Mucosa of descending colon (tissue), 3 donors: Measurements from ENCODE around the gene ST3GAL4. TPM values are rescaled to one million over a fixed set of nuclear protein-coding genes. Genes with fewer than 3 reads are reported as not detected.

ENCODE experiments used
- ATAC-seq: fragments of 200-7000 bp; cut with Tn5 transposase; one replicate; pipeline ENCODE4 v1.9.1; 2020; ENCODE audit warnings: mild to moderate bottlenecking, moderate library complexity
- DNase-seq, 3 donors: peaks; one replicate each; pipeline ENCODE4 v3.0.0-alpha.2; 2020
- H3K36me3 ChIP-seq: fragments of 200-600 bp; one replicate; pipeline ENCODE4 v1.8.0; 2021; ENCODE audit warnings: low read depth, mild to moderate bottlenecking
- H3K4me1 ChIP-seq: fragments of 200-600 bp; one replicate; pipeline ENCODE4 v1.8.0; 2021; ENCODE audit warnings: low read depth, mild to moderate bottlenecking
- H3K4me3 ChIP-seq: fragments of 200-600 bp; one replicate; pipeline ENCODE4 v1.8.0; 2021; ENCODE audit warnings: mild to moderate bottlenecking
- H3K9me3 ChIP-seq: fragments of 200-600 bp; one replicate; pipeline ENCODE4 v1.8.0; 2021; ENCODE audit warnings: mild to moderate bottlenecking
- intact Hi-C, 2 donors: fragments of 100-400 bp; cut with DNase I in 1 of 2; cut with micrococcal nuclease in 1 of 2; formaldehyde crosslinking; loops; one replicate each; pipeline versions ENCODE4 v1.11.0 to v1.11.1; 2022; cut with DNase I, micrococcal nuclease
- total RNA-seq, 3 donors: library from RNA; stranded (reverse); fragmentation: NEBNext Ultra II Directional in 2 of 3; extraction: Animal tissue kit (Norgen Biotek cat#: 25700) in 2 of 3; gene quantifications; one replicate each; pipeline versions ENCODE4 v1.2.1 to v1.2.4, GENCODE V29; 2021 to 2023
- TF ChIP-seq, protein P1 (sequence below): fragments of 200-600 bp; IDR thresholded peaks from one replicate; pipeline ENCODE4 v1.8.0; 2022; ENCODE audit warnings: antibody characterized with exemption, mild to moderate bottlenecking
- donor health status: DM: no; HTN: no; CAD: no; lungs with moderate emphysema.
- donor health status: DM: no; HTN: no; CAD: no.
- donor health status: DM: no; HTN: yes; CAD: no.

ST3GAL4 gene
- total RNA-seq, 3 donors from 2014 or later, result 94.7 to 460 (median 217) TPM

DNA sequence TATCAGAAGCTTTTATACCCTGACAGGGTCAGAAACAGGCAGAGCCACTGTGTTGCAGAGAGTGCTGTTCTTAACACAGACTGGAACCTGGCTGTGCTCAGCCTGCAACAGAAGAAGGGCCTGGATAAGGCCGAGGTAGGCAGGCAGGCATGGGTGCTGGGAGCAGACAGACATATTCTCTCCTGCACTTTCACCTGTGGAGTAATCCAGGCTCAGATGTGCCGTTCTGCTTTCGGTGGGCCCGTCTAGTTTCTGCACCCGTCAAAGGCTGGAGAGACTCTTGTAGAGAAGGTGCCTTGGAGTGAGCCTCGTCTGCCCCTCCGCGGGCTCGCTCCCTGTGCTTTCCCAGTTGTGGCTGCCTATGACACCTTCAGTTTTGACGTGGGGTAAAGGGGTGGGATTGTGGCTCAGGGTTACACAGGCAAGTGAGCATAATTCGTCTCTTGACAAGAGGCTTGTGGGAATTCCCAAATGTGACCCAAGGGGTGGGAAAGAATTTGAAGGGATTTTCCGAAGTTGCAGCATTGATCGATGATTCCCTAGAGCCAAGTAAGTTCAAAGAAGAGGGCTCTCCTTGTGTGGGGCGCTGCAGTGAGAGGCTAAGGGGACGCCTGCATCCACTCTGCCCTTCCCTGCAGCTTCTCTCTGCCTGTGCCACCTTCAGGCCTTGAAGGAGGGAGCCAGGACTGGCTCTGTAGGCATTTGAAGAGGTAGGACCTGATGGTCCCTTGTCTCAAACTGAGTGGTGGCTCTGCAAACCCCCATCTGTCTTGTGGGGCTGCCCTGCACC is 16.2 kb upstream of the ST3GAL4 start:
- Histone ChIP-seq H3K4me3 (no peak overlapping the region), H3K36me3 (no peaks in the 10 kb centered on the region), H3K4me1 (no peaks in the 10 kb centered on the region), H3K9me3 (no peaks in the 10 kb centered on the region)
- ATAC-seq (no peak), DNase-seq (peak in 1 of 3 donors; percentile 10)
- TF ChIP-seq, protein P1, sequence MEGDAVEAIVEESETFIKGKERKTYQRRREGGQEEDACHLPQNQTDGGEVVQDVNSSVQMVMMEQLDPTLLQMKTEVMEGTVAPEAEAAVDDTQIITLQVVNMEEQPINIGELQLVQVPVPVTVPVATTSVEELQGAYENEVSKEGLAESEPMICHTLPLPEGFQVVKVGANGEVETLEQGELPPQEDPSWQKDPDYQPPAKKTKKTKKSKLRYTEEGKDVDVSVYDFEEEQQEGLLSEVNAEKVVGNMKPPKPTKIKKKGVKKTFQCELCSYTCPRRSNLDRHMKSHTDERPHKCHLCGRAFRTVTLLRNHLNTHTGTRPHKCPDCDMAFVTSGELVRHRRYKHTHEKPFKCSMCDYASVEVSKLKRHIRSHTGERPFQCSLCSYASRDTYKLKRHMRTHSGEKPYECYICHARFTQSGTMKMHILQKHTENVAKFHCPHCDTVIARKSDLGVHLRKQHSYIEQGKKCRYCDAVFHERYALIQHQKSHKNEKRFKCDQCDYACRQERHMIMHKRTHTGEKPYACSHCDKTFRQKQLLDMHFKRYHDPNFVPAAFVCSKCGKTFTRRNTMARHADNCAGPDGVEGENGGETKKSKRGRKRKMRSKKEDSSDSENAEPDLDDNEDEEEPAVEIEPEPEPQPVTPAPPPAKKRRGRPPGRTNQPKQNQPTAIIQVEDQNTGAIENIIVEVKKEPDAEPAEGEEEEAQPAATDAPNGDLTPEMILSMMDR, result no peak
- intact Hi-C loops, result no loop called here

GRCh38 chr11:126339863-126340434 is 15.5 kb upstream of the ST3GAL4 start:
- no peak for ATAC-seq
- Histone ChIP-seq H3K36me3 (no peaks in the 10 kb centered on the region), H3K4me3 (no peak overlapping the region), H3K9me3 (no peaks in the 10 kb centered on the region), H3K4me1 (no peaks in the 10 kb centered on the region)
- intact Hi-C loops, result no loop called here
- DNase-seq, result peak in 1 of 3 donors; percentile 52
- TF ChIP-seq, protein P1, result no peak

DNA sequence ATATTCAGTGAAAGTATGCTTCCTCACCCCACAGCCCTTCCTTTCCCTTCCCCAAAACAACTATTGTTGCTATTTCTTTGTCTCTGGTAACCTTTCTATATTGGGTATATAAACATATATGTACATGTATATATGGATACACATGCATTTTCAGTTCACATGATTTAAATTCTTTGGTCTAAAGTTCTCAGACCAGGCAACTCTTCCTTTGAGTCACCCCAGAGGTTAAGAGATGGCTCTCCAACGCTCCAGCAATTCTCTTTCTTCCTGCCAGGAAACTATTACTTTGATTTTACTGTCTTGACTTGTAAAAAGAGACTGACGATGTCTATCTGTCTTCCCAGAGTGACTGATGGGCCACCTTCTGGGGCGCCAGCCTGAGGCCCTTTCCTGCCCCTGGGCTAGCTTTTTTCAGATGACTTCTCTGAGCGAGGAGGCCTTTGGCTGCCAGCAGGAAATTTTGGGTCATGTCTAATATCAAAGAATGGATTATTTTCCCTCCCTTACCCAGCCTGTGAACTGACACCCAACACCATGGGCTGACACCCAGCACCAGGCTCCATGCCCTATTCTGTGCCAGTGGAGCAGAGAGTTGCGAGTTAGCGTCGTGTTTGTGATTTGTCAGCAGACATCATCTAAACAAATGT is 14.4 kb upstream of the ST3GAL4 start:
- Histone ChIP-seq H3K4me1 (no peaks in the 10 kb centered on the region), H3K9me3 (no peaks in the 10 kb centered on the region), H3K36me3 (no peaks in the 10 kb centered on the region), H3K4me3 (no peak overlapping the region)
- TF ChIP-seq, protein P1, result no peak
- intact Hi-C loops, result no loop called here
- DNase-seq (peak in 2 of 3 donors; percentile 4 to 19), ATAC-seq (no peak)

GRCh38 chr11:126341760-126342161 is 13.7 kb upstream of the ST3GAL4 start:
- Histone ChIP-seq H3K9me3 (no peaks in the 10 kb centered on the region), H3K36me3 (no peaks in the 10 kb centered on the region), H3K4me1 (no peaks in the 10 kb centered on the region), H3K4me3 (no peak overlapping the region)
- TF ChIP-seq, protein P1, result no peak
- intact Hi-C loops, result no loop called here
- DNase-seq (peak in 1 of 3 donors; percentile 27), ATAC-seq (no peak)

DNA sequence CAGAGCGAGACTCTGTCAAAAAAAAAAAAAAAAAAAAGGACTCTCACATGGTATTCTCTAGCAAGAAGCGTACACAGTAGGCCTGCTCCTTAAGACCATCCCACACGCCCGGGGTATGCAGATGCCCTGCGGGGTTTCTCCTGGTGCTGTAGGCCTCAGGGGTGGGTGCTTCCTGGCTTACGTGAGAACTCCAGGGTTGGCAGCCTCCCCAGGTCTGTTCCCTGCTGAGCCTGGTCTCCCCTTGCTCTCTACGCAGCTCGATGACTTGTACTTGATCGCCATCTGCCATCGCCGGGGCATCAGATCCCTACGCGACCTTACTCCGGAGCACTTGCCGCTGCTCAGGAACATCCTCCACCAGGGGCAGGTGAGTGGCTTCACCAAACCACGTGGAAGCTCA is 12.4 kb upstream of the ST3GAL4 start:
- Histone ChIP-seq H3K9me3 (no peaks in the 10 kb centered on the region), H3K36me3 (no peaks in the 10 kb centered on the region), H3K4me1 (no peaks in the 10 kb centered on the region), H3K4me3 (no peak overlapping the region)
- peak in 2 of 3 donors; percentile 4 to 31 for DNase-seq
- ATAC-seq, result no peak
- intact Hi-C loops, result no loop called here
- TF ChIP-seq, protein P1, result no peak
